Suppressor macrophage treated with lipopolysaccharide for 1 hour (primary cell): ENCODE measurements around the gene KDM4B.

Experiments used
- DNase-seq, 3 donors: peaks; one replicate each; pipeline ENCODE4 v3.0.0-alpha.2; 2020 to 2022

KDM4B gene

GRCh38 chr19:5052945-5053485 lies 84.1 kb downstream of the KDM4B start:
- no peak for DNase-seq

GRCh38 chr19:5053661-5054060 lies 84.7 kb downstream of the KDM4B start:
- no peak for DNase-seq

- DNase-seq: no peak
Observed at GRCh38 chr19:5054551-5055456, 85.9 kb downstream of the KDM4B start.

- DNase-seq: no peak
Observed at GRCh38 chr19:5055457-5055776, 86.5 kb downstream of the KDM4B start.

GRCh38 chr19:5057860-5058259 lies 88.9 kb downstream of the KDM4B start:
- no peak for DNase-seq

GRCh38 chr19:5058521-5059212 lies 89.8 kb downstream of the KDM4B start:
- DNase-seq: no peak

GRCh38 chr19:5059213-5059574 lies 90.3 kb downstream of the KDM4B start:
- no peak for DNase-seq

- DNase-seq: no peak
Observed at GRCh38 chr19:5059793-5060192, 90.9 kb downstream of the KDM4B start.

- DNase-seq: no peak
Observed at GRCh38 chr19:5062195-5062594, 93.3 kb downstream of the KDM4B start.

- DNase-seq: no peak
Observed at GRCh38 chr19:5062799-5063198, 93.9 kb downstream of the KDM4B start.

GRCh38 chr19:5063873-5064645 lies 95.1 kb downstream of the KDM4B start:
- DNase-seq: no peak

GRCh38 chr19:5064896-5065295 lies 96.0 kb downstream of the KDM4B start:
- no peak for DNase-seq

GRCh38 chr19:5065663-5066093 lies 96.8 kb downstream of the KDM4B start:
- DNase-seq: no peak

- DNase-seq: no peak
Observed at GRCh38 chr19:5066768-5067167, 97.9 kb downstream of the KDM4B start.

- DNase-seq: no peak
Observed at GRCh38 chr19:5067678-5068077, 98.8 kb downstream of the KDM4B start.

GRCh38 chr19:5068233-5069072 lies 99.5 kb downstream of the KDM4B start:
- DNase-seq: no peak

GRCh38 chr19:5070331-5070730 lies 101.4 kb downstream of the KDM4B start:
- no peak for DNase-seq

- no peak for DNase-seq
Observed at GRCh38 chr19:5070930-5071329, 102.0 kb downstream of the KDM4B start.

GRCh38 chr19:5071579-5071978 lies 102.7 kb downstream of the KDM4B start:
- DNase-seq: no peak

- DNase-seq: no peak
Observed at GRCh38 chr19:5072115-5072514, 103.2 kb downstream of the KDM4B start.

GRCh38 chr19:5073153-5073844 lies 104.4 kb downstream of the KDM4B start:
- DNase-seq: no peak

GRCh38 chr19:5074407-5074806 lies 105.5 kb downstream of the KDM4B start:
- DNase-seq: peak in 2 of 3 donors; percentile 22 to 35
